Cardiac septum (tissue), 1 donor: ENCODE measurements around the gene COG2. TPM values are rescaled to one million over a fixed set of nuclear protein-coding genes. Genes with fewer than 3 reads are reported as not detected.

Source experiments
- DNase-seq: peaks from one replicate; pipeline ENCODE4 v3.0.0-alpha.2; 2020; ENCODE audit warnings: low spot score
- intact Hi-C: fragments of 100-400 bp; cut with DNase I; formaldehyde crosslinking; loops from one replicate; pipeline ENCODE4 v1.14.0; 2022
- total RNA-seq: library from RNA; stranded (reverse); fragmentation: NEBNext Ultra II Directional; extraction: Animal tissue kit (Norgen Biotek cat#: 25700); gene quantifications from one replicate; pipeline ENCODE4 v1.2.1, GENCODE V29; 2021
- donor health status: DM: no; HTN: no; CAD: no.

Gene COG2
- total RNA-seq, 1 donor from 2014 or later: 19.4 TPM

GRCh38 chr1:230658691-230659090 is 16.4 kb downstream of the COG2 start:
- no peak for DNase-seq

GRCh38 chr1:230661976-230662375 is 19.7 kb downstream of the COG2 start:
- intact Hi-C loops: no loop called here
- DNase-seq: no peak

More at GRCh38 chr1:230658691-230659090, 16.4 kb downstream of the COG2 start:
- intact Hi-C loops: no loop called here

- intact Hi-C loops: no loop called here
- no peak for DNase-seq
These were observed 25.9 kb downstream of the COG2 start for GRCh38 chr1:230668227-230668626.

- DNase-seq: no peak
- intact Hi-C loops: no loop called here
These were observed 27.3 kb downstream of the COG2 start for GRCh38 chr1:230669543-230669942.

GRCh38 chr1:230674581-230674980 is 32.3 kb downstream of the COG2 start:
- intact Hi-C loops: no loop called here
- no peak for DNase-seq

- intact Hi-C loops: no loop called here
- DNase-seq: no peak
These were observed 34.9 kb downstream of the COG2 start for GRCh38 chr1:230677200-230677599.

- DNase-seq: no peak
- intact Hi-C loops: no loop called here
These were observed 36.9 kb downstream of the COG2 start for GRCh38 chr1:230679192-230679591.

GRCh38 chr1:230679825-230680224 is 37.5 kb downstream of the COG2 start:
- DNase-seq: no peak
- intact Hi-C loops: no loop called here

GRCh38 chr1:230680300-230681025 is 38.2 kb downstream of the COG2 start:
- intact Hi-C loops: no loop called here
- DNase-seq: no peak

- no peak for DNase-seq
- intact Hi-C loops: no loop called here
These were observed 39.3 kb downstream of the COG2 start for GRCh38 chr1:230681599-230681998.

GRCh38 chr1:230682274-230682673 is 40.0 kb downstream of the COG2 start:
- intact Hi-C loops: no loop called here
- no peak for DNase-seq

GRCh38 chr1:230682882-230683610 is 40.8 kb downstream of the COG2 start:
- DNase-seq: no peak
- intact Hi-C loops: no loop called here

GRCh38 chr1:230684146-230684545 is 41.9 kb downstream of the COG2 start:
- no peak for DNase-seq
- intact Hi-C loops: no loop called here

GRCh38 chr1:230684998-230685397 is 42.7 kb downstream of the COG2 start:
- DNase-seq: no peak
- intact Hi-C loops: no loop called here

- intact Hi-C loops: no loop called here
- no peak for DNase-seq
These were observed 44.5 kb downstream of the COG2 start for GRCh38 chr1:230686747-230687146.

- intact Hi-C loops: no loop called here
- no peak for DNase-seq
These were observed 47.8 kb downstream of the COG2 start for GRCh38 chr1:230690101-230690500.

GRCh38 chr1:230691615-230692014 is 49.3 kb downstream of the COG2 start:
- intact Hi-C loops: no loop called here
- DNase-seq: no peak

- intact Hi-C loops: no loop called here
These were observed 50.9 kb downstream of the COG2 start for GRCh38 chr1:230693221-230693620.

GRCh38 chr1:230693777-230694176 is 51.5 kb downstream of the COG2 start:
- intact Hi-C loops: no loop called here
- DNase-seq: no peak

More at GRCh38 chr1:230693221-230693620, 50.9 kb downstream of the COG2 start:
- DNase-seq: no peak

- intact Hi-C loops: no loop called here
- DNase-seq: no peak
These were observed 52.2 kb downstream of the COG2 start for GRCh38 chr1:230694464-230694863.

- intact Hi-C loops: no loop called here
- no peak for DNase-seq
These were observed 52.7 kb downstream of the COG2 start for GRCh38 chr1:230694991-230695390.
